Measurements from ENCODE around the gene ATP13A5. TPM values are rescaled to one million over a fixed set of nuclear protein-coding genes. Genes with fewer than 3 reads are reported as not detected.

ATP13A5 gene
- total RNA-seq, 6 experiments from 2014 or later, result not detected

DNA sequence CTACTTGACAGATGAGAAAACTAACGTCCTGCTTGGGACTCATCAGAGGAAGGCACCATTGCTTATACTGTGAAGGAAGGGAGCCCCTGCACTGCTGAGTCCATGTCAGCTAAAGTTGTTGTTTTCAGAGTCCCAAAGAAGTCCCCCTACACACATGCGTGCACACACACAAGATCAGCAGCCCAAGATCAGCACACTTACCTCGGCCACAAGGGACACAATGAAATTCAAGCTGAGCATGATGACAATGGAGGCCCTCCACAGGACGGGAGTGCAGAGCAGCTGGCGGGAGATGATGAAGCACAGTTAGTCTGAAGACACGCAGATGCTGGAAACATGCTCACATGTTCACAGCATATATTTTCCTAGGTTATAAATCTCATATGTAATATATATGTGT, 28.6 kb upstream of the ATP13A5 start:
- Histone ChIP-seq H3K36me3 (no peaks in the 10 kb centered on the region), H3K27me3 (no peaks in the 10 kb centered on the region), H3K9me3 (no peaks in the 10 kb centered on the region), H3K4me3 (no peak overlapping the region), H3K27ac (no peak overlapping the region), H3K4me1 (no peaks in the 10 kb centered on the region)
- ATAC-seq (no peak), DNase-seq (no peak)
- TF ChIP-seq CTCF (IDR thresholded peaks at IDR 0.05), result no peak
- no peak for TF ChIP-seq POLR2A (IDR thresholded peaks at IDR 0.05)
- WGBS (ENCODE audit: insufficient coverage, low coverage, low lambda C conversion rate, missing lambda C conversion rate), result 63% methylated on average over 6 of the region's 6 CpGs
- intact Hi-C loops (cut with DNase I), result no loop called here

DNA sequence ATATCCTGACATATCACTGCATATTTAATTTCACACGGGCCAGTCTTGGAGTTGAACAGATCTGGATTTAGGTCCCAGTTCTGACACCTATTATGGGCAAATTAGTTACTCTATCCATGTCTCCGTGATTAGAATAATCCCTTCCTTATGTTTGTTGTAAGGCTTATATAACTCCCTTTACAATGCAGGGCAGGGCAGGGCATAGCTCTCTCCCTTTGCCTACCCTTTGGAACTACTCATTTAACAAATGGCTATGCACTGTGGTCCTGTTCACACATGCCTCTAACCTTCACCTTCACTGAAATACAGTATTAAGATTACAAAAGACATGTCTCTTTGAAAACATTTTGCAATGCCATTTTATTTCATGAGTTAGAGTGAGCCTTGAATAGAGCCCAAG, 24.8 kb upstream of the ATP13A5 start:
- Histone ChIP-seq H3K4me1 (peaks cover 0 to 7% (median 0%) of the 10 kb centered on the region in 4 donors), H3K9me3 (no peaks in the 10 kb centered on the region), H3K36me3 (no peaks in the 10 kb centered on the region), H3K27me3 (no peaks in the 10 kb centered on the region), H3K4me3 (no peak overlapping the region), H3K27ac (no peak overlapping the region)
- intact Hi-C loops (cut with DNase I), result no loop called here
- 40% methylated on average over 2 of the region's 2 CpGs for WGBS (ENCODE audit: insufficient coverage, low coverage, low lambda C conversion rate, missing lambda C conversion rate)
- DNase-seq (no peak), ATAC-seq (no peak)
- TF ChIP-seq POLR2A (IDR thresholded peaks at IDR 0.05) (no peak), CTCF (IDR thresholded peaks at IDR 0.05) (no peak)

- no peak for DNase-seq
- intact Hi-C loops (cut with DNase I), result no loop called here
- Histone ChIP-seq H3K4me1 (peaks cover 0 to 7% (median 0%) of the 10 kb centered on the region in 4 donors), H3K4me3 (no peak overlapping the region), H3K9me3 (no peaks in the 10 kb centered on the region), H3K36me3 (no peaks in the 10 kb centered on the region), H3K27ac (no peak overlapping the region), H3K27me3 (no peaks in the 10 kb centered on the region)
- TF ChIP-seq POLR2A (IDR thresholded peaks at IDR 0.05) (no peak), CTCF (IDR thresholded peaks at IDR 0.05) (no peak)
- ATAC-seq, result peak in 2 of 4 donors; percentile 24 to 88
Observed at GRCh38 chr3:193400304-193400703, 21.8 kb upstream of the ATP13A5 start.

- H3K4me3 ChIP-seq, result no peak overlapping the region
- DNase-seq (no peak), ATAC-seq (no peak)
- intact Hi-C loops (cut with DNase I), result no loop called here
- H3K27me3 ChIP-seq, result no peaks in the 10 kb centered on the region
- WGBS (ENCODE audit: insufficient coverage, low coverage, low lambda C conversion rate, missing lambda C conversion rate), result 47% methylated on average over 5 of the region's 7 CpGs
- H3K4me1 ChIP-seq, result peaks cover 0 to 7% (median 0%) of the 10 kb centered on the region in 4 donors
- no peak overlapping the region for H3K27ac ChIP-seq
- H3K9me3 ChIP-seq, result no peaks in the 10 kb centered on the region
- H3K36me3 ChIP-seq, result no peaks in the 10 kb centered on the region
- no peak for TF ChIP-seq CTCF (IDR thresholded peaks at IDR 0.05)
- TF ChIP-seq POLR2A (IDR thresholded peaks at IDR 0.05), result no peak
Observed at GRCh38 chr3:193396451-193397244, 18.1 kb upstream of the ATP13A5 start.
